CD4-positive, alpha-beta T cell (primary cell): ENCODE measurements around the gene ADAM23. TPM values are rescaled to one million over a fixed set of nuclear protein-coding genes. Genes with fewer than 3 reads are reported as not detected.

Experiments used
- ATAC-seq: fragments of 200-7000 bp; cut with Tn5 transposase; one replicate; pipeline ENCODE4 v1.10.0; 2022; ENCODE audit warnings: mild to moderate bottlenecking; ENCODE audit not compliant: poor library complexity
- CTCF ChIA-PET: fragments of 350-600 bp; sonication (Branson Sonifier 250); formaldehyde crosslinking; loops from one replicate; lab custom pipeline; 2021; ENCODE audit warnings: antibody characterized with exemption, inconsistent platforms; lab: Charles Lee
- POLR2A ChIA-PET: fragments of 350-600 bp; sonication (Branson Sonifier 250); formaldehyde crosslinking; loops from one replicate; lab custom pipeline; 2021; ENCODE audit warnings: antibody characterized with exemption, inconsistent platforms; lab: Charles Lee
- DNase-seq, 14 experiments: peaks; one replicate each; pipeline ENCODE4 v3.0.0-alpha.2; 2013 to 2020; ENCODE audit warnings: mixed read lengths in 2 of 14
- H3K27ac ChIP-seq, 2 donors: one replicate each; pipeline versions ENCODE4 v1.5.1 to v1.7.0; 2013; ENCODE audit warnings: low read length in 2 of 2, low read depth in 1 of 2, mild to moderate bottlenecking in 1 of 2
- H3K27me3 ChIP-seq, 2 experiments: 1 replicate in 1 of 2; 2 replicates in 1 of 2; pipeline versions ENCODE4 v1.6.1 to v1.7.0; 2013; ENCODE audit warnings: low read length in 2 of 2, control low read depth in 1 of 2, mild to moderate bottlenecking in 1 of 2, moderate library complexity in 1 of 2; ENCODE audit not compliant: insufficient read depth in 2 of 2, control insufficient read depth in 1 of 2
- H3K36me3 ChIP-seq: one replicate; pipeline ENCODE4 v1.6.1; 2013; ENCODE audit warnings: low read length, control low read depth; ENCODE audit not compliant: insufficient read depth
- H3K4me1 ChIP-seq: one replicate; pipeline ENCODE4 v1.6.1; 2013; ENCODE audit warnings: low read length, control low read depth; ENCODE audit not compliant: insufficient read depth
- H3K4me3 ChIP-seq: one replicate; pipeline ENCODE4 v1.5.1; 2013; ENCODE audit warnings: mild to moderate bottlenecking, low read length, moderate library complexity
- H3K9me3 ChIP-seq, 2 experiments: 1 replicate in 1 of 2; 2 replicates in 1 of 2; pipeline versions ENCODE4 v1.6.1 to v1.7.0; 2013; ENCODE audit warnings: low read length in 2 of 2, mild to moderate bottlenecking in 2 of 2, control low read depth in 1 of 2, moderate library complexity in 1 of 2; ENCODE audit not compliant: control insufficient read depth in 1 of 2, insufficient read depth in 1 of 2
- H3K27ac Mint-ChIP-seq: one replicate; pipeline ENCODE4 v1.8.0; 2020; ENCODE audit warnings: mixed read lengths
- H3K27me3 Mint-ChIP-seq: one replicate; pipeline ENCODE4 v1.8.0; 2021; ENCODE audit warnings: mixed read lengths
- H3K36me3 Mint-ChIP-seq: one replicate; pipeline ENCODE4 v1.8.0; 2021; ENCODE audit warnings: low read depth, mixed read lengths
- H3K4me1 Mint-ChIP-seq: one replicate; pipeline ENCODE4 v1.8.0; 2021; ENCODE audit warnings: low read depth, mixed read lengths
- H3K4me3 Mint-ChIP-seq: one replicate; pipeline ENCODE4 v1.8.0; 2020; ENCODE audit warnings: mild to moderate bottlenecking, mixed read lengths
- H3K9me3 Mint-ChIP-seq: one replicate; pipeline ENCODE4 v1.8.0; 2020; ENCODE audit warnings: mixed read lengths
- CTCF ChIP-seq: fragments of 200-600 bp; IDR thresholded peaks from one replicate; pipeline ENCODE4 v1.8.0; 2022; ENCODE audit warnings: antibody characterized with exemption, mild to moderate bottlenecking
- intact Hi-C, 2 experiments: fragments of 100-400 bp; cut with DNase I in 1 of 2; cut with micrococcal nuclease in 1 of 2; formaldehyde crosslinking; loops; one replicate each; pipeline versions ENCODE4 v1.15.1 to v1.9.0; 2023 to 2025; cut with DNase I, micrococcal nuclease
- total RNA-seq, 174 experiments: library from RNA in 2 of 174; stranded (reverse) in 2 of 174; gene quantifications; one replicate each; pipeline ENCODE4 v1.2.3 and lab custom pipeline; 2021 to 2026

The ADAM23 gene
- total RNA-seq, 2 experiments from 2014 or later, result 6.3 to 7.7 TPM

GRCh38 chr2:206556357-206556949 lies 113.1 kb downstream of the ADAM23 start:
- no peaks in the 10 kb centered on the region for H3K9me3 Mint-ChIP-seq
- no peak overlapping the region for H3K27ac Mint-ChIP-seq
- Histone ChIP-seq H3K27ac (no peak overlapping the region), H3K4me3 (no peak overlapping the region), H3K4me1 (peaks cover 5% of the 10 kb centered on the region), H3K9me3 (no peaks in the 10 kb centered on the region), H3K36me3 (no peaks in the 10 kb centered on the region), H3K27me3 (no peaks in the 10 kb centered on the region)
- ATAC-seq (peak; percentile 54), DNase-seq (peak in 3 of 14 experiments; percentile 52 to 61 (median 60))
- POLR2A ChIA-PET, result interaction anchor here (1.0 kb wide), 1 partner anchor 13 kb away, joined by 3 read pairs; no protein-coding TSS in a partner anchor
- H3K27me3 Mint-ChIP-seq, result peaks cover 5% of the 10 kb centered on the region
- TF ChIP-seq CTCF, result peak; percentile 43
- peaks cover 42% of the 10 kb centered on the region for H3K4me1 Mint-ChIP-seq
- CTCF ChIA-PET, result interaction anchor here (0.6 kb wide), 1 partner anchor 306 kb away, joined by 3 read pairs; no protein-coding TSS in a partner anchor
- no peak overlapping the region for H3K4me3 Mint-ChIP-seq
- intact Hi-C loops, result loop anchor here (2.0 to 5.0 kb wide), 3 partner anchors 14 to 394 kb away; no protein-coding TSS in a partner anchor
- no peaks in the 10 kb centered on the region for H3K36me3 Mint-ChIP-seq

GRCh38 chr2:206557321-206557720 lies 114.0 kb downstream of the ADAM23 start:
- peaks cover 5% of the 10 kb centered on the region for H3K27me3 Mint-ChIP-seq

GRCh38 chr2:206558492-206558891 lies 115.2 kb downstream of the ADAM23 start:
- no peak overlapping the region for H3K4me3 ChIP-seq
- H3K27me3 ChIP-seq, result no peaks in the 10 kb centered on the region
- peaks cover 42% of the 10 kb centered on the region for H3K4me1 Mint-ChIP-seq
- no peaks in the 10 kb centered on the region for H3K9me3 ChIP-seq
- CTCF ChIA-PET, result no interaction called here
- DNase-seq (peak in 2 of 14 experiments; percentile 22 to 48), ATAC-seq (peak; percentile 39)
- no peaks in the 10 kb centered on the region for H3K36me3 ChIP-seq
- peaks cover 5% of the 10 kb centered on the region for H3K4me1 ChIP-seq
- H3K27ac Mint-ChIP-seq, result peak overlapping the region; percentile 59
- no peaks in the 10 kb centered on the region for H3K36me3 Mint-ChIP-seq
- peaks cover 5% of the 10 kb centered on the region for H3K27me3 Mint-ChIP-seq
- peak overlapping the region; percentile 61 for H3K4me3 Mint-ChIP-seq
- no peak for TF ChIP-seq CTCF
- no peaks in the 10 kb centered on the region for H3K9me3 Mint-ChIP-seq
- POLR2A ChIA-PET, result interaction anchor here (0.8 to 2.2 kb wide), 10 partner anchors 9 to 583 kb away, joined by 3 to 6 read pairs (median 4); partner anchors contain the start of genes EEF1B2, FASTKD2 and MDH1B
- intact Hi-C loops, result loop anchor here (2.0 to 5.0 kb wide), 4 partner anchors 28 to 396 kb away; no protein-coding TSS in a partner anchor
- no peak overlapping the region for H3K27ac ChIP-seq

More at GRCh38 chr2:206557321-206557720, 114.0 kb downstream of the ADAM23 start:
- Histone ChIP-seq H3K36me3 (no peaks in the 10 kb centered on the region), H3K27me3 (no peaks in the 10 kb centered on the region), H3K27ac (no peak overlapping the region), H3K4me3 (no peak overlapping the region), H3K4me1 (peaks cover 5% of the 10 kb centered on the region), H3K9me3 (no peaks in the 10 kb centered on the region)
- H3K27ac Mint-ChIP-seq, result no peak overlapping the region
- intact Hi-C loops, result loop anchor here (2.0 to 5.0 kb wide), 3 partner anchors 15 to 395 kb away; no protein-coding TSS in a partner anchor
- no peak overlapping the region for H3K4me3 Mint-ChIP-seq
- no peak for ATAC-seq
- no peak for TF ChIP-seq CTCF
- H3K9me3 Mint-ChIP-seq, result no peaks in the 10 kb centered on the region
- POLR2A ChIA-PET, result interaction anchor here (1.0 to 2.2 kb wide), 3 partner anchors 8 to 14 kb away, joined by 3 to 6 read pairs (median 4); no protein-coding TSS in a partner anchor
- H3K36me3 Mint-ChIP-seq, result no peaks in the 10 kb centered on the region
- CTCF ChIA-PET, result interaction anchor here (0.6 kb wide), 1 partner anchor 307 kb away, joined by 3 read pairs; no protein-coding TSS in a partner anchor
- H3K4me1 Mint-ChIP-seq, result peaks cover 42% of the 10 kb centered on the region
- DNase-seq, result no peak
